ENCODE results near the gene GRID1. TPM values are rescaled to one million over a fixed set of nuclear protein-coding genes. Genes with fewer than 3 reads are reported as not detected.

Gene GRID1
- total RNA-seq, 1 donor from 2014 or later: 1.4 TPM

DNA sequence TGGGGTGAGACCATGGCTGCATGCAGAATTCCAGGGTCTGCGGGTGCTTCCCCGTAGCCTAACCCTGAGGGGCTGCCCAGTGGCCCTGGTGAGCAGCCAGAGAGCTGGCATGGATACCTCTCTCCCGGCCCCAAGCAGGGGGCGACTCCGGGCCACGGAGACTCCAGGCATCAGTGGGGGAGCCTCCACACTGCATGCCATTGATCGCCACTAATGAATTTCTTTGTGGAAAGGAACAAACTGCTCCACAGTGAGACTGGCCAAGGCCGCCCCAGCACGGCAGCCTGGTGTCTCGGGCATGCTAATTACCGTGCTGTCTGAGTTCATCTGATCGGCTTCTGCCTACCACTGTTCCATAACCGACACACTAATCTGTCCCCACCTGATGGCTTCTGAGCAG is 184.4 kb downstream of the GRID1 start:
- Histone ChIP-seq H3K9me3 (no peaks in the 10 kb centered on the region), H3K27ac (no peak overlapping the region), H3K4me3 (no peak overlapping the region), H3K36me3 (no peaks in the 10 kb centered on the region), H3K4me1 (no peaks in the 10 kb centered on the region), H3K27me3 (no peaks in the 10 kb centered on the region)
- DNase-seq (ENCODE audit: low spot score in 2 of 2): peak in 1 of 2 donors; percentile 37
- TF ChIP-seq, protein P1, sequence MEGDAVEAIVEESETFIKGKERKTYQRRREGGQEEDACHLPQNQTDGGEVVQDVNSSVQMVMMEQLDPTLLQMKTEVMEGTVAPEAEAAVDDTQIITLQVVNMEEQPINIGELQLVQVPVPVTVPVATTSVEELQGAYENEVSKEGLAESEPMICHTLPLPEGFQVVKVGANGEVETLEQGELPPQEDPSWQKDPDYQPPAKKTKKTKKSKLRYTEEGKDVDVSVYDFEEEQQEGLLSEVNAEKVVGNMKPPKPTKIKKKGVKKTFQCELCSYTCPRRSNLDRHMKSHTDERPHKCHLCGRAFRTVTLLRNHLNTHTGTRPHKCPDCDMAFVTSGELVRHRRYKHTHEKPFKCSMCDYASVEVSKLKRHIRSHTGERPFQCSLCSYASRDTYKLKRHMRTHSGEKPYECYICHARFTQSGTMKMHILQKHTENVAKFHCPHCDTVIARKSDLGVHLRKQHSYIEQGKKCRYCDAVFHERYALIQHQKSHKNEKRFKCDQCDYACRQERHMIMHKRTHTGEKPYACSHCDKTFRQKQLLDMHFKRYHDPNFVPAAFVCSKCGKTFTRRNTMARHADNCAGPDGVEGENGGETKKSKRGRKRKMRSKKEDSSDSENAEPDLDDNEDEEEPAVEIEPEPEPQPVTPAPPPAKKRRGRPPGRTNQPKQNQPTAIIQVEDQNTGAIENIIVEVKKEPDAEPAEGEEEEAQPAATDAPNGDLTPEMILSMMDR (IDR thresholded peaks at IDR 0.05): no peak
- intact Hi-C loops (cut with DNase I): no loop called here

DNA sequence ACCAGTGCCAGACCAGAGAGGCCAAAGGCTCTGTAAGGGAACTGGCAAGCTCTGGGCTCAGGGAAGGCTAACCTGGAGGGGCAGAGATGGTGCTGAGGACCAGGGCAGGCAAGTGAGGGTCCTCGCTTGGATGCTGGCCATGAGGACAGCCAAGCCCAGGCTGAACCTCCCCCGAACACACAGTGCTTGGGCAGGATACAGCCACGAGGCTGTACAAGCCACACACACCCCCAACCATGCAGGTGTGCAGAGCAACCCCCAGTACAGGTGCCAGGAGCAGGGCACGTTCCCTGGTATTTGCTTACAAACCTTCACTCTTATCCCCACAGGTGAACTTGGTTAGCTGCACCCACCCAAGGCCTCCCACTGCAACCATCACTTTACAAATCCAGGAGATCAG is 185.7 kb downstream of the GRID1 start:
- TF ChIP-seq, protein P1 (IDR thresholded peaks at IDR 0.05): no peak
- H3K9me3 ChIP-seq: no peaks in the 10 kb centered on the region
- intact Hi-C loops (cut with DNase I): no loop called here
- H3K36me3 ChIP-seq: no peaks in the 10 kb centered on the region
- DNase-seq (ENCODE audit: low spot score in 2 of 2): no peak
- no peak overlapping the region for H3K27ac ChIP-seq
- H3K27me3 ChIP-seq: no peaks in the 10 kb centered on the region
- H3K4me3 ChIP-seq: no peak overlapping the region
- no peaks in the 10 kb centered on the region for H3K4me1 ChIP-seq

DNA sequence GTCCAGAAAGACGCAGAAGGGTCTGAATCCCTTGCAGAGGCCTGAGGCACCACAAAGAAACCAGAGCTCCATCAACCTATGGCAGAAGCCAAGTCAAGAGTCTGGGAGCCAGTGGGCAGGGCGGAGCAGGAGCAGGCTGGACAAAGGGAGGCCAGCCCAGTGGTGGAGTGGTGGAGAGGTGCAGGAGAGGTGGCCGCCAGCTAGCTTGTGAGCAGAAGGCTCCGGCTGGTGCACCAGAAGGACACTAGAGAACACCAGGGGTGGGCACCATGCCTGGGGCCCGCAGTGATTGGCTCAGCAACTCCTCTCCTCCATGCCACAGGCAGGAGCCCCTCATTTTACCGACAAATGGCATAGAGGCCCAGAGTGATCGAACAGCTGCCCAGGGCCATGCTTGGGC is 186.6 kb downstream of the GRID1 start:
- no peaks in the 10 kb centered on the region for H3K9me3 ChIP-seq
- intact Hi-C loops (cut with DNase I): no loop called here

DNA sequence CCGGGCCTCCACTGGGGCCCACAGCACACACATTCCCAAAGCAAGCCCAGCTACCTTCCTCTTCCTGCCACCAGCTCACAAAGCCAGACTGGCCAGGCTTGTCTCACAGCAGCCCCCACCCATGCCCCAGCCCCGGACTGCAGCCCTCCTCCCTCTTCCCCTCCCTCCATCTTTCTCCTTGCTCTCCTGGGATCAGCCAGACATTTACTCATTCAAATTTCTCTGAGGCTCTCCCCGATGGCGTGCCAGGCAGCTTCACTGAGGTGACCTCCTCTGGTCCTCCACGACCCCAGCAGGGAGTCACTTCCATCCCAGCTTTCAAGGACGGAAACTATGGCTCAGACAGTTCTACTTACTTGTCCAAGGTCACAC is 187.5 kb downstream of the GRID1 start:
- Histone ChIP-seq H3K4me3 (no peak overlapping the region), H3K4me1 (no peaks in the 10 kb centered on the region), H3K27me3 (no peaks in the 10 kb centered on the region), H3K36me3 (no peaks in the 10 kb centered on the region), H3K9me3 (no peaks in the 10 kb centered on the region), H3K27ac (no peak overlapping the region)
- TF ChIP-seq, protein P1 (IDR thresholded peaks at IDR 0.05): no peak
- DNase-seq (ENCODE audit: low spot score in 2 of 2): no peak
- intact Hi-C loops (cut with DNase I): no loop called here

More for the DNA sequence above, 186.6 kb downstream of the GRID1 start:
- peak in 1 of 2 donors; percentile 54 for DNase-seq (ENCODE audit: low spot score in 2 of 2)
- H3K36me3 ChIP-seq: no peaks in the 10 kb centered on the region
- no peaks in the 10 kb centered on the region for H3K27me3 ChIP-seq
- TF ChIP-seq, protein P1 (IDR thresholded peaks at IDR 0.05): no peak
- H3K27ac ChIP-seq: no peak overlapping the region
- no peaks in the 10 kb centered on the region for H3K4me1 ChIP-seq
- H3K4me3 ChIP-seq: no peak overlapping the region

DNA sequence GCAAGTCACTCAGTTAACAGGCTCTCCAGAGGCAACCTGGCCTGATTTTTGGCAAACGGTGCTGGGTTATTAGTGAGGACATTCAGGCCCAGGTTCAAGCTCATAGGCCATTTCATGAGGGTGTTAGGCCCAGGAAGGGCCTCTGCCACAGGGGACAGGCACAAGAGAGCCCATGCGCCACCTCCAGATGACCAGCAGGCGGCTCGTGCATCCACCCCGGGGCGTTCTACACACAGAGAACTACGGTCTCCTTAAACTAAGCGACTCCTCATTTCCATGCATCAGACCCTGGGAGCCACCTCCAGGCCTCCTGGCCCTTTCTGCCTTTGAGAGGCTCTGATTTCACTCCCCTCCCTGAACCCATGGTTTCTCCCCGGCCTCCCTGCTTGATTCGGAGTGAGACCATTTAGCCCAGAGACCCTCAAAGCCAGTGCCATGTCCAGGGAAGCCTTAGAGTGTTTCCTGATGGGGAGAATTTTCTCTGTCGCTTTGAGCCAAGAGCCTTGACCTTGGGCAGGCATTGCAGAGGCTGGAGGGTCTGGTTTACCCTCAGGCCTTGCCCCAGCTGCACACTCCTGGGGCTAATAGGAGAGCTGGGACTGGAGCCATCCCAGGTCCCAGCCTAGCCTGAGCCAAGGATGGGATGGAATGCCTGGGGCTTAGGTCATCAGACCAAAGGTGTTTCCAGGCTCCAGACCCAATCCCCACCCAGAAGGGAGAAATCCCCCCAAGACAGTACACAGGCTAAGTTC is 188.0 kb downstream of the GRID1 start:
- no peaks in the 10 kb centered on the region for H3K27me3 ChIP-seq
- TF ChIP-seq, protein P1 (IDR thresholded peaks at IDR 0.05): peak in 1 of 3 experiments; percentile 12
- H3K4me3 ChIP-seq: no peak overlapping the region
- no peaks in the 10 kb centered on the region for H3K36me3 ChIP-seq
- H3K27ac ChIP-seq: no peak overlapping the region
- H3K9me3 ChIP-seq: no peaks in the 10 kb centered on the region
- DNase-seq (ENCODE audit: low spot score in 2 of 2): no peak
- intact Hi-C loops (cut with DNase I): no loop called here
- H3K4me1 ChIP-seq: no peaks in the 10 kb centered on the region
